Fibroblast of skin of abdomen (primary cell): Measurements from ENCODE around the gene UBE2H.
"Not testable (repeated sequence)": the region's sequence is repeated elsewhere in the genome, so short reads cannot be mapped to it uniquely, and the experiment has no call there.

Experiments used
- DNase-seq: peaks from one replicate; pipeline ENCODE4 v3.0.0-alpha.2; 2013

The UBE2H gene

DNA sequence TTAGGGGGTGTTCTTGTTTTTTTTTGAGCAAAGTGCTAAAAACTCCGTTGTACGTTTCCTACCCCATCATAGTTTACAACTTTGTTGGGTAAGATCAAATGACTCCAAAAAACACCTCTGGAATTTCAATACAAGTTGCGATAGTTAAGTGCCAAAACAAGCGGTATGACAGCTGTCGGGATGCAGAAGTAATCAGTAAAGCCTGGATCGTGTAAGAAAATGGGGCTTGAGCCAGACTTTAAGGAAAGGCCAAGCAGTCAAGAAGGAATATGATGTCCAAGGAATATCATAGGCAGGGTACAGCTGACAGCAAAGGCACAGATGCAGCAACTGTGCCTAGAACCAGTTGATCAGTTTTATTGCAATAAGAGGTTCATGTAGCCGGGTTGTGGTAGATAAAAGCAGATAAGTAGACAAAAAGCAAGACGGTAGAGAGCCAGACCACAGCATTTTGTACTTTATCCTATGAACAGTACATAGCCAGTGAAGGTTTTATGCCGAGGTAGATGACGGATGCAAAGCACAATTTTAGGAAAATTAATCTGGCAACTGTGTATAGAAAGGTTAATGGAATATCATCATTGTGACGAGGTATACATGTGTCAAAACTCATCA is 45.5 kb downstream of the UBE2H start:
- DNase-seq: no peak

DNA sequence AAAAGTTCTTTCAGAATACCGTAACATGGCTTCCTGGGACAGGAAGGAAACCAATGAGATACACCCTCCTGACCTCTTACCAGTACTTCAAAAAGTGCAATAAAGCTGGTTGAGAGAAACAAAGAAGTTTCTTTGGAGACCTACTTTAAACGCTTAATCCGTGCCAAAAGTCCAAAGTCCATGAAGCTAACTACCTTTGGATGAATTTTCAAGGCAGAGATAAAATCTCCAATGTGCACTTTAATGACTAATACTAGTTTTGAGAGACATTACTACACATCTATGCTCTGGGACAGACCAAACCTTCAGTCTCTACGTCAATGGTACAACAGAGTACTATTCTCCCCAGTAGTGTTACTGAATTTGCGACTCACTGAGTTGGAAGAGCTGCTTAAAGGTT is 46.1 kb downstream of the UBE2H start:
- DNase-seq: no peak

DNA sequence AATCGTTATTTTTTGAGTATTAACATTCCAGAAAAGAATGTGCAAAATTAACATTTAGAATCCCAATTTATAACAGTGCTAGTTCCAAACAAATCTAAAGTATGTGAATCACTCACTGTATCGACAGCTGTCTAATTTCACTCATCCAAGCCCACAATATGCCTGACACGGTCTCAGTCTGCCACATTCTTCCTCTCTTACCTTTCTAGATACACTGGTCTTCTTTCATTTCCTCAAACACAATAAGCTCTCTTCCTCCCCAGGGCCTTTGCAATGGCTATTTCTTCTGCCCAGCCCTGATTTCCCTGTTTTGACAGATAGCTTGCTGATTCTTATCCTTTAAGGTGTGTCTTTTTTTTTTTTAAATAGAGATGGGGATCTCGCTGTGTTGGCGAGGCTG is 48.8 kb downstream of the UBE2H start:
- DNase-seq: no peak

DNA sequence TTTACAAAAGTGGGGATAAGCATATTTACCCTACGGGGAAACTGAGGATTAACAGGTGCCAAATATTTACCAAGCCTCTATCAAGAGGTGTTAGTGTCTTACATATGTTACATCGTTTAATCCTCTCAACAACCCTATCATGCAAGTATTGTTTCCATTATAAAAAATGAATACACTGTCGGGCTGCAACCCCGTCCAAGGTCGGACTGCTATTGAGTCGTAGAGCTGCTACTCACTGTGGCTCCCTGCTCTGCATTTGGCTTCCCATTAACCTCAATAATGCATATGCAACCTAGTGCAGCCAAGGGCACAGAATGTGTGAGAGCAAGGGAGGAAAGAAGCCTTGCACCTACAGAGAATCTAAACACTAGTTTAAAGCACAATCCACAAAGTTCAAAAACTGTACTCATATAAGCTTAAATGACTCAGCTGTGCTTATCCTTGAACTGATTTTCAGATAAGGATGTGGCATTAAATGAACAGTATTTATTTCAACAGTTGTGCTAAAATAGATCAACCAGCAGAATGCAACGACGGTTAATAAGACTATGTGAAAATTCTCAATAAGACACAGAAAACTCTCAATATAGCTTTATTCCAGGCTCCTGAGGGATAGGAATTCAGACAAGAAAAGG is 49.9 kb downstream of the UBE2H start:
- DNase-seq: no peak

DNA sequence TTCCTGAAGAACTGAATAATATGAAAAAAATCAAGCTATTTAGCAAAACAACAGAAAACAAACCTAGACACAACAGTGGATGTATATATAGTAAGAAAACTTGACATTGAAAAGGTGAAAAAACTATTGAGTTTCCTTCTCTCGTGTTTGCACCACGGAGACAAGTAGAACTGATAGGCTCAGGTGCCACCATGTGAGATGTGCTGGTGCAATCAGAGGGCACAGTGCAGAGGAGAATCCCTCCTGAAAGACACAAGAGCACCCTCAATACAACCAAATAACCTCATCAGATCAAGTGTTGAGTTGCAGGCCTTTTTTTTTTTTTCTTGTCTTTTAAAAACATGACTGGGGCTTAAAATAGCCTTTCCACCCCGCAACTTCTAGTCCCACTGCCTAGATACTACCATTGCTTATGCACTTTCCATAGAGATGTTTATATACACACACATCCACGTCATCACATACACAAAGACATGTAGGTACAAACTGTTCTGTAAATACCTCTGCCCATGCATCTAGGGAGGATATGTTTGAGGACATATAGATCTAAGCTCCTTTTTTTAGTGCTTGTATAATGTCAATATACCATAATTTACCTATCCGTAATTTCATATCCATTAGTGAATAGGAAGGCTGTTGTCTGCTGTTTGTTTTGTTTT is 54.1 kb downstream of the UBE2H start:
- no peak for DNase-seq

DNA sequence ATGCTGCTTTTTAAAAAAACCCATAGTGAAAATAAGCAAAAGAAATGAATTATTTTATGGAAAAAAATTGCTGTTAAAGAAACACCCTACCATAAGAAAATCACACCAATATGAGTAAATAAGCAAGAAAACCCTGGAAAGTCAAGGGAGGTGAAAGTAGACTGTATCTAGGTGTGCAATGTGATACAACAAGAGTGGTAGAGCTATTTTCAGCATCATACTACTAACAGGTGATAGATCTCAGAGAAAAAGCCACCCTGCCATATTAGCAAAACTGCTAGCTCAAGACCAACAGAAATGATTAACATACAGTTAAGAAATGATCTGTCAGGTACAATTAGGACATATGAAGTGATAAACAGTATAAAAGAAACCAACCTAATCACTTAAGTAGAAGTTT is 54.8 kb downstream of the UBE2H start:
- no peak for DNase-seq

DNA sequence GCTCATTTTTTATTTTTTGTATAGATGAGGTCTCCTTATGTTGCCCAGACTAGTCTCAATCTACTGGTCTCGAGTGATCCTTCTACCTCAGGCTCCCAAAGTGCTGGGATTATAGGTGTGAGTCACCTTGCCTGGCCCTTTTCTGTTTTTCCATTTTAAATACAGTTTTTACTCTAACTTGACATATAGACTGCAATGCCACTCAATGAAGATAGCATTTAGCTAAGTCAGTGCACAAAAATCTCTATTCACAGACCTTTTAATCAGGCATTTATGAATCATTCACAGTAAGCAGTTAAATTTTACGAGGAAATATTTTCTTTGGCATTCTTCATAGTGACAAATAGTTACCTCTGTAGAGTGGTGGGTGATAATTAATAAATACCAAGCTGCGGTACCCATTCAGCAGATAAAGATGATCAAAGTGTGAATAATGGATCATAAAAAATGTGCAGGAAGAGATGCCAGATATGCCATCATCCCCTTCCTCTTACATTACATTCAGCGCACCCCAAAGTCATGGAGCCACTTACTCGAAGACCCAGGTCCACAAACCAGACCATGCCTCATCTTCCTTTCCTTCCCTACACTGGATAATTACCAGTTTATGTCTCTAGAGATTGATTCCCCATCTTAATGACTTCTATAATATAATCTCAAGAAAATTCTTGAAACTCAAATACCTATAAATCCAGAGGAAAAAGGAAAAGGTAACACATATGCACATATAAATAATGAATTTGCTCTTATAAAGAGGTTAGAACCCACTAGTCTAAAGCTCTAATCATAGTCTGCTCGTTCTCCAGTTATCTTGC is 56.0 kb downstream of the UBE2H start:
- DNase-seq: peak; percentile 38

DNA sequence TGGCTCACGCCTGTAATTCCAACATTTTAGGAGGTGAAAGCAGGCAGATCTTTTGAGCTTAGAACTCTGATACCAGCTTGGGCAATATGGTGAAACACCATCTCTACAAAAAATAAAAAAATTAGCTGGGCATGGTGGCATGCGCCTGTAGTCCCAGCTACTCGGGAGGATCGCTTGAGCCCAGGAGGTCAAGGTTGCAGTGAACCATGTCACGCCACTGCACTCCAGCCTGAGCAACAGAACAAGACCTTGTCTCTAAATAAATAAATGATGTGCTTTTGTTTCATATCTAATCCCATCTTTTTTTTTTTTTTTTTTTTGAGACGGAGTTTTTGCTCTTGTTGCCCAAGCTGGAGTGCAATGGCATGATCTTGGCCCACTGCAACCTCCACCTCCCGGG is 58.6 kb downstream of the UBE2H start:
- not testable (repeated sequence) for DNase-seq

DNA sequence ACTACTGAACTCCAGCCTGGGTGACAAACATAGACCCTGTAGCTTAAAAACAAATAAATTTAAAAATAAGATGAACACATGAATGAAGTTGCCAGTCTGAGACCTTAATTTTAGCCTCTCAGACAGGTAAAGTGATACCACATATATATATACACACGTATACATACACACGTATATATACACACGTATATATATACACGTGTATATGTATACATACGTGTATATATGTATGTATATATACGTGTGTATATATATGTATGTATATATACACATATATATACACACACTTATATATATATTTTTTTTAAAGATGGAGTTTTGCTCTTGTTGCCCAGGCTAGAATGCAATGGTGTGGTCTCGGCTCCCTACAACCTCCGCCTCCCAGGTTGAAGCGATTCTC is 62.7 kb downstream of the UBE2H start:
- DNase-seq: no peak

DNA sequence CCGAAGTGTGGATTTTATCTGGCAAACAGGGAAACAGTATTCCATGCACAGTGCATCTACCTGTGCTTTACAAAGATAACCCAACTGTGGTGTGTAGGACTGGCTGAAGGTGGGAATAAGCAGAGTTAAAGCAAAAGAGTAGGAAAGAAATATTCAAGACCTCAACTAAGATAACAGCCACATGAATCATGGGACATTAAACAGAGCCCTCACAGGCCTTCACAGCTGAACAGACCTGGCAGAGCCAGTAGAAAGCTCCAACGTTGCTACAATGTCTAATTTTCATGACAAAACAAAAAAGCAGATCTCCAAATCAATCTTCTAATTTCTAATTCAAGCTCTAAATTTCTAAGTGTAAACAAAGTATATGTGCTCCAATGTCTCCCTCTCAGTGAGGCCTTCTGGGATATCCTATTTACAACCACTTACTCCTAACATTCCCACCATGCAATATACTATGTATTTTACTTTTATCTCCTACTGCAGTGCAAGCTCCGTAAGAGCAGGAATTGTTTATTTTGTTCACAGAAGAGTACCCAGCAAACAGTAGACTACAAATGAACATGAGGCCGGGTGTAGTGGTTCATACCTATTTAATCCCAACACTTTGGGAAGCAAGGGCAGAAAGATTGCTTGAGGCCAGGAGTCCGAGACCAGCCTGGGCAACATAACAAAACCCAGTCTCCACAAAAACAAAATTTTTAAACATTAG is 63.5 kb downstream of the UBE2H start:
- DNase-seq: no peak

DNA sequence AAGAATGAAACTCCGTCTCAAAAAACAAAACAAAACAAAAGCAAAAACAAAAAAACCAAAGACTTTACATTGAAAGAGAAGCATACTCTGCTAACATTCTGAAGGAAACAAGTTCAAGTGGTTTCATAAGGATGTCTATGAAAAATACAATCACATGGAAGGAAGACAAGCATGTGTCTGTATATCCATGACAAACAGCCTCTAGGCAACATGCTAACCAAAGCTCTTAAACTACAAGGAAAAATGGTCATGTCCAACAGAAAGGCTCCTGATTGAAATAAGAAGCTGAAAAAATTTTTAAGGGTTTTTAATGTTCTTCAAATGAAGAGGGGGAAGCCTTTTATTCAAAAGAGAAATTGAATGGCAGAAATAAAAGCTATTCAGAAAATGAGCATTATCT is 64.9 kb downstream of the UBE2H start:
- no peak for DNase-seq

DNA sequence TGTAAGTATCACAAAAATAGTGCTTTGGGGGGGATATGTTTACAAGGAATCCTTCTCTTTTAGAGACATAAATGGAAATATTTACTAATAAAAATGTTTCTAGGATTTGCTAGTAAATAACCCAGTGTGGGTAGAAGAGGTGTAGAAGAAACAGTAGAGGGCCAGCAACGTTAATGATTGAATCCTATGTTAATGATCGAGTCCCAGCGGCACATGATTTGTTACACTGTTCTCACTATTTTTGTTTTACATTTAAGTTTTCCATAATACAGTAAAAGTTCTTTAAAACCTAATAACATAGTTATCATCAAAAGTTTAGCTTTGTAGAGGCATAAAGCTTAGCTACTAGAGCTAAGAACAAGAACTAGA is 66.0 kb downstream of the UBE2H start:
- no peak for DNase-seq

DNA sequence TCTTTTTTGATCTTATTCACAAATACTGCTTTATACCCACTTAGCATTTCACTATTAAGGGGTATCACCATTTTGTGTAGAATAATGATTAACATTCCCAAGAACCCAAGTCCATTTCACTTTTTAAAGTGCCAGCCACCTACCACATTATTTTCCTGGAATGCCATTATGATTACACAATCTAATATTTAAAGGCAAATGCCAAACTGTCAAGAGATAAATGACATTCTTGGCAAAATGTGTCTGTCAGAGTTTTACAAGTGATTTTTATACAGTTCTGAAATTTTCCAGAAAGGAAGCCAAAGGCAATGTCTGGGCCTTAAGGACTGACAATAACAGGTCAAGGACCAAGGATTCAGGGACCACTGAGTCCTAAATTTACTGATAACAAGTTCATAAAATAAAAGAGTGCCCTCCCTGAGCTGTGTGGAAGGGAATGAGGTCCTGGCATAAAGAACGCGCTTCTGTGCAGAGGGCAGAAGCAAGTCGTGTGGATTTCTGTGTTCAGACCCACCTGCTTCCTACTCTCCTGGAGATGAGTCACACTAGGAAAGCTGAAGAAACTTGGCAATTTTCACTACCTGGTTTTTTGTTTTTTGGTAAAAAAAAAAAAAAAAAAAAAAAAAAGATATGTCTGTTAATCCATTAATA is 66.5 kb downstream of the UBE2H start:
- DNase-seq: no peak

DNA sequence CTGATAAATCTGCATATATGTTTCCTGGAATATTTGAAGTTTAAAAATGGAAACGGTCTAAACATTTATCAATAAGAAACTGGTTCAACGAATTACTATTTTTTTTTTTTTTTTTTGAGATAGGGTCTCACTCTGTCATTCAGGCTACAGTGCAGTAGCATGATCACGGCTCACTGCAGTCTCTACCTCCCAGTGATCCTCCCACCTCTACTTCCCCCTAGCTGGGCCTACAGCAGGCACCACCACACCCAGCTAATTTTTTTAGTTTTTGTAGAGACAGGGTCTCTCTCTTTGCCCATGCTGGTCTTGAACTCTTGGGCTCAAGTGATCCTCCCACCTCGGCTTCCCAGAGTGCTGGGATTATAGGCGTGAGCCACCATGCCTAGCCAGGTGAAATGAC is 68.3 kb downstream of the UBE2H start:
- DNase-seq: no peak

DNA sequence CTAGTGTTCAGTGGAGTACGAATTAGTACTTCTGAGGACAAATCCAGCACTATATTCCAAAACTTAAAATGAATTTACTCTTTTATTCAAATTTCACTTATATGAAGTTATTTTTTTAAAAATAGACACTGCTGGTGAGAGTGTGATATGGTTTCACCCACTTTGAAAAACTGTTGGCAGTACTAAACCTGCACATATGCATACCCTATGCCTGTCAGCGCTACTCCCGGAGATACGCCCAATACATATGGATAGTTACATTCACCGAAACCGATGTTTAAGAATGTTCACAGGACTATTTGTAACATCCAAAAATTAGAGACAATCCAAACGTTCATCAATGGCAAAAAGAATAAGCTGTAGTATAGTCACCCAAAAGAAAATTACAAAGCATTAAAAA is 69.6 kb downstream of the UBE2H start:
- DNase-seq: no peak

DNA sequence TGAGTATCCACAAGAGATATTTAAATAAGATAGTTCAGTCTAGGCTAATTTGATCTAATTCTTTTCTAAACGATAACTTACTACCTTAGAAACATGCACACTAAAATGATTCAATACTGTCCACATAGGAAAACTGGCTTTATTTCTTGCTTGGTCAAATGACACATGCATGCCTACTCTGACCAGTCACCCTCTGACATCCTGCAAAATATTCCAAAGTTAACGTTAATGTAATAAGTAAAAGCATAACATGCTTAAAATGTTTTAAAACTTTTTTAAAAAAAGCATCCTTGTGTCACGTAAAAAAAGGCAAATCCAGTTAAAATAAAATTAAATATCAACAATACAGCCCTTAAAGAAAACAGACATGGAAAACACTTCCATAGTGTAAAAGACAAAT is 70.2 kb downstream of the UBE2H start:
- DNase-seq: peak; percentile 37

DNA sequence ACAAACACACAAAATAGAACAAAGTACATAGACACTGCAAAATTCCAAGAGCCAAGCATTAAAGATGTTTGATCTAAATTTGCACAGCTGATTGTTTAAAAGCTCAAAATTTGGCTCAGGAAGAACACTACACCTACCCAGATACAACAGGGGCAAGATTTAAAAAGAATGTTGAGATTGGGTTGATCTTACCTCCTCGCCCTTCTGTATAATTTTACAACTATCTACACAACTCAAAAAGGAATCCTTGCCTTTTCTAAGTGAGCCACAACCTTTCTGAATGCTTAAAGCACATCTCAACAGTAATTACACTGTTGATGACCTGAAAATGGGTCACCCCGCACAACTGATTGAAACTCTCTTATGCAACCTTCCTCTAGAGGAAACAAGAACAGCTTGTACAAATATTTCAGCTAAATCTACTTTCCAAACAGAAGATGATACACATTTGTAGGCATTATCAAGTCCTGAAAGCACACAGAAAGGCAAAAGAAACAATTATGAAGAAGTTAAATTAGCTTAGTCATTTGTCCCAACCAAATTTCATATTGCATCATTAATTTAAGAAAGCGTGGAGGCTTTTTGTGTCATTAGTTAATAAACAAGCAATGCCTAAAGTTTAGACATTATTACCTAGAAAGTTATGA is 75.5 kb downstream of the UBE2H start:
- DNase-seq: no peak

DNA sequence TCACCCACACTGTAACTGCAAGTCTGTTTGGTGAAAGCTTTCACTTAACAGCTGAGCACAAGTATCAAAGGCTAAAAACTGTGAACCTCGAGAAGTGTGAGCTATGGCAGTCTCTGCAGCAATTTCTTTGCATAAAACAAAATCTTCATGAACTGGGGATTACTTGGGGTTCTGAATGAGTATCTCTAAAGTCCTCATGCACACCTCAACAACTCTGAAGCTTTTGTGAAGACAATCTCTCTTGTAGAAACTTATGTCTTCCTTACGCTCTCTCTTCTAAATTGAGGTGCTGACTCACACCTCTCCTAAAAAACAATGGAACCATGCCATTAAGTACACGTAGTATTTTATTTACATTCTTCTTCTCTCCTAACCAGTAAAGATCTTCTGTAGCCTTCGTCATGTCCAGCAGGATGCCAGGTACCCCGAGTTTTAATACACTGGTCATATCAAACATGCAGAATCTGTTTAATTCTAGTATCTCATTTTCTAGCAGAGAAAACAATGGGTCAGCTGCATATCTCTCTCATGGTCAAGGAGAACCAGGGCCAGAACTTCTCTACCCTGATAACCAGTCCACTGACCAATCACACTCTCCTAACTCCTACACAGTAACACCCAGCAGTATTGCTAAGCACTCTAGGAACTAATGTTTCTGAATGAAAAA is 76.9 kb downstream of the UBE2H start:
- DNase-seq: no peak

DNA sequence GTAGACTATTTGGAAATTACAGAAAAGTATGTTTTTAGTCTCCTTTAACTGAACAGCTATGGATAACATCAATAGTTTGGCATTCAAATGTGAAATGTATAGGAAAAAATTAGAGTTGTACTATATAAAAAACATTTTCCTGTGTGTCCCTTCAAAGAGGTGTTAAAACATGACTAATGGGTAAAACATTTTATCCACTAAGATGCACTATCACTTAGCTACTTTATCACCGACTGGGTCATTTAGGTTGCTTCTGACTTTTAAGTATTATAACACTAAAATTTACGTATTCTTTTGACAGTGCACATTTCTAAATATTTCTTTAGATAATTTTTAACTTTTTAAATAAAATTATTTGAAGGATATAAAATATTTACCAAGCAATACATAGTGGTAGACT is 77.6 kb downstream of the UBE2H start:
- DNase-seq: no peak

DNA sequence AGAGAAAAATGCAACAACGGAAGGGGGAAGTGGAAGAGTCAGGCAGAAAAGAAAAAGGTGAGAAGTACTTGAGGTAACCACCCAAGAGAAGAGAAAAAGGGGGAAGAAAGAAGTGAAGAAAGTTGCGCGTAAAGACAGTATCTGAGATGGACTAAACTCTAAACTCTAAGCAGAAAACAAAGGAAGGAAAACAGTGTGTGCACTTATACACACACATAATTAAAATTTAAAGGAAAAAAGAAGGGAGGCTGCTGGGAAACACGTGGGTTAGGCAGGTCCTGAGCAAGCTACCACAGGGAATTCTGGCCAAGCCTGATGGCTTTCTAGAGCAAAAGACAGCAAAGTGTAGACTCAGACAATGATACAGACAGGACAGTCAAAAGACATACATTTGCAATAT is 78.0 kb downstream of the UBE2H start:
- DNase-seq: no peak

DNA sequence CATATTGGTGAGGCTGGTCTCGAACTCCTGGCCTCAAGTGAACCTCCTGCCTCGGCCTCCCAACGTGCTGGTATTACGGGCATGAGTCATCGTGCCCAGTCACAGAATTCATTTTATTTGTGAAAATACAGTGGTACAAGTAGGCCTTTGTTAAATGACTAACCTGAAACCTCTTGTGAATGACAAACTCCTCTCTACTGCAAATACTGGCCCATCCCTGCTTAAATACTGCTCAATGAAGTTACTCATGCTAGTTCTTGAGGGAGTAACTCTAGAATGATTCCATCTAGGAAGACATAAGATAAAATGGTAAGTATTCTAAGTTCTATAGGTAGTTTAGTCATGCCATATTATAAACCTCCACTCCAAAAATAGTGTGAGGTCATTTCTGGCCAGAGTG is 80.7 kb downstream of the UBE2H start:
- DNase-seq: no peak
